GM12878 (cell line): ENCODE measurements around the gene SMARCD3. TPM values are rescaled to one million over a fixed set of nuclear protein-coding genes. Genes with fewer than 3 reads are reported as not detected.

Experiments
- ASH2L ChIP-seq: fragments of 300-600, 200-600 bp; sonication (generic); IDR thresholded peaks from 2 replicates; pipeline ENCODE4 v1.6.1; 2017; ENCODE audit warnings: low read depth, mild to moderate bottlenecking, borderline replicate concordance
- BMI1 ChIP-seq: fragments of 450-650 bp; IDR thresholded peaks from 2 replicates; pipeline ENCODE4 v1.6.1; 2016; ENCODE audit warnings: mild to moderate bottlenecking, moderate library complexity, borderline replicate concordance
- IKZF2 ChIP-seq, 2 experiments: fragments of 450-650 bp; IDR thresholded peaks; 2 replicates each; pipeline ENCODE4 v1.6.1; 2017; ENCODE audit warnings: mild to moderate bottlenecking in 2 of 2, moderate library complexity in 2 of 2
- MYB ChIP-seq: fragments of 150-350 bp; IDR thresholded peaks from 2 replicates; pipeline ENCODE4 v1.6.1; 2014; ENCODE audit warnings: mild to moderate bottlenecking, low read depth, low read length, borderline replicate concordance
- PAX5 ChIP-seq: IDR thresholded peaks from 2 replicates; pipeline ENCODE4 v1.6.1; 2011; ENCODE audit warnings: low read depth, low read length, borderline replicate concordance
- PRDM15 ChIP-seq: fragments of 450-650 bp; formaldehyde crosslinking; IDR thresholded peaks from 2 replicates; pipeline ENCODE4 v1.4.0; 2020; ENCODE audit warnings: mild to moderate bottlenecking, moderate library complexity
- SIX5 ChIP-seq: IDR thresholded peaks from 2 replicates; pipeline ENCODE4 v1.6.1; 2011; ENCODE audit warnings: mild to moderate bottlenecking, low read depth, low read length, moderate library complexity; ENCODE audit not compliant: severe bottlenecking
- STAT1 ChIP-seq: fragments of 450-650 bp; conservative IDR thresholded peaks from 2 replicates; pipeline ENCODE4 v1.6.1; 2014; ENCODE audit warnings: antibody characterized with exemption, mild to moderate bottlenecking
- TAF1 ChIP-seq: IDR thresholded peaks from 2 replicates; pipeline ENCODE4 v1.6.1; 2011; ENCODE audit warnings: mild to moderate bottlenecking, low read depth, low read length, borderline replicate concordance
- polyA plus RNA-seq, 11 experiments: library from polyadenylated mRNA; depleted of rRNA in 4 of 11; unstranded in 6 of 11; stranded (reverse) in 5 of 11; fragments of >200 nt; fragmentation: Nextera tagmentation in 4 of 11; fragmentation: Illumina TruSeq in 1 of 11; extraction: Ambion mirVana in 4 of 11; extraction: Trizol in 1 of 11; gene quantifications; 1 replicate in 1 of 11; 2 replicates in 10 of 11; pipeline versions ENCODE4 v1.2.1 to v1.2.3, GENCODE V29; 2011 to 2016; ENCODE audit warnings: inconsistent platforms in 2 of 11, missing spikeins in 2 of 11, low read depth in 1 of 11
- total RNA-seq, 4 experiments: library from RNA; depleted of rRNA in 3 of 4; stranded (reverse); fragments of >200 nt in 3 of 4; fragmentation: Illumina TruSeq in 1 of 4; extraction: Trizol in 1 of 4; gene quantifications; 2 replicates each; pipeline versions ENCODE4 v1.2.1 to v1.2.3, GENCODE V29; 2013 to 2021
- TF ChIP-seq, protein P1 (sequence below): fragments of 450-650 bp; IDR thresholded peaks from 2 replicates; pipeline ENCODE4 v1.6.1; 2017; ENCODE audit warnings: mild to moderate bottlenecking
- TF ChIP-seq, protein P2 (sequence below): IDR thresholded peaks from 2 replicates; pipeline ENCODE4 v1.6.1; 2012; ENCODE audit warnings: low read length, inconsistent platforms

Gene SMARCD3
- total and polyA plus RNA-seq, 10 of the 15 experiments (the other 5 are each of a cell fraction or from before 2014, with no cell fraction given) = 0.11 to 1.4 (median 0.16) TPM

- TF ChIP-seq MYB (no peak), PAX5 (no peak), ASH2L (no peak), BMI1 (no peak), STAT1 (no peak), PRDM15 (CRISPR knock-in tag) (no peak), TAF1 (no peak), IKZF2 (IDR thresholded peaks at IDR 0.05) (no peak), SIX5 (no peak)
- TF ChIP-seq, protein P1, sequence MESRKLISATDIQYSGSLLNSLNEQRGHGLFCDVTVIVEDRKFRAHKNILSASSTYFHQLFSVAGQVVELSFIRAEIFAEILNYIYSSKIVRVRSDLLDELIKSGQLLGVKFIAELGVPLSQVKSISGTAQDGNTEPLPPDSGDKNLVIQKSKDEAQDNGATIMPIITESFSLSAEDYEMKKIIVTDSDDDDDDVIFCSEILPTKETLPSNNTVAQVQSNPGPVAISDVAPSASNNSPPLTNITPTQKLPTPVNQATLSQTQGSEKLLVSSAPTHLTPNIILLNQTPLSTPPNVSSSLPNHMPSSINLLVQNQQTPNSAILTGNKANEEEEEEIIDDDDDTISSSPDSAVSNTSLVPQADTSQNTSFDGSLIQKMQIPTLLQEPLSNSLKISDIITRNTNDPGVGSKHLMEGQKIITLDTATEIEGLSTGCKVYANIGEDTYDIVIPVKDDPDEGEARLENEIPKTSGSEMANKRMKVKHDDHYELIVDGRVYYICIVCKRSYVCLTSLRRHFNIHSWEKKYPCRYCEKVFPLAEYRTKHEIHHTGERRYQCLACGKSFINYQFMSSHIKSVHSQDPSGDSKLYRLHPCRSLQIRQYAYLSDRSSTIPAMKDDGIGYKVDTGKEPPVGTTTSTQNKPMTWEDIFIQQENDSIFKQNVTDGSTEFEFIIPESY = no peak
- TF ChIP-seq, protein P2, sequence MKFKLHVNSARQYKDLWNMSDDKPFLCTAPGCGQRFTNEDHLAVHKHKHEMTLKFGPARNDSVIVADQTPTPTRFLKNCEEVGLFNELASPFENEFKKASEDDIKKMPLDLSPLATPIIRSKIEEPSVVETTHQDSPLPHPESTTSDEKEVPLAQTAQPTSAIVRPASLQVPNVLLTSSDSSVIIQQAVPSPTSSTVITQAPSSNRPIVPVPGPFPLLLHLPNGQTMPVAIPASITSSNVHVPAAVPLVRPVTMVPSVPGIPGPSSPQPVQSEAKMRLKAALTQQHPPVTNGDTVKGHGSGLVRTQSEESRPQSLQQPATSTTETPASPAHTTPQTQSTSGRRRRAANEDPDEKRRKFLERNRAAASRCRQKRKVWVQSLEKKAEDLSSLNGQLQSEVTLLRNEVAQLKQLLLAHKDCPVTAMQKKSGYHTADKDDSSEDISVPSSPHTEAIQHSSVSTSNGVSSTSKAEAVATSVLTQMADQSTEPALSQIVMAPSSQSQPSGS = no peak
Measured at GRCh38 chr7:151241755-151242096, 6.8 kb downstream of the SMARCD3 start (continued).
